Measurements from ENCODE around the gene CNTNAP5.

Gene CNTNAP5

GRCh38 chr2:124586835-124587234, 561.7 kb downstream of the CNTNAP5 start:
- no peak for DNase-seq
- Mint-ChIP-seq H3K27ac (no peak overlapping the region), H3K36me3 (ENCODE audit: low read depth) (no peaks in the 10 kb centered on the region), H3K27me3 (no peaks in the 10 kb centered on the region), H3K9me3 (peaks cover 11% of the 10 kb centered on the region), H3K4me3 (no peak overlapping the region), H3K4me1 (no peaks in the 10 kb centered on the region)
- no peak for ATAC-seq

DNA sequence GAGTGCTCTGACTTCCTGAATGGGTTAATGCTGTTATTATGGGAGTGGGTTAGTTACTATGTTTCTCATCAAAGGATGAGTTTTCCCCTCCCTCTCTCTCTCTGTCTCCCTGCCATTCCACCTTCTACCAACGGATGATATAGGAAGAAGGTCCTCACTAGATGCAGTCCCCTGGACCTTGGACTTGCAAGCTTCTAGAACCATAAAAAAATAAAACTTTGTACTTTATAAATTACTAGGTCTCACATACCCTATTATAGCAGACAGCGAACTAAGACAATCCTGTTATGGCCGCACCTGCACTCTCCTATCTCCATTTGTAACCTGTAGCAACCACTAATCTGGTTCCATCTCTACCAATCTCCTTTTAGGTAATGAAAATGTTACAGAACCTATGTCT, 564.9 kb downstream of the CNTNAP5 start:
- no peak overlapping the region for H3K27ac Mint-ChIP-seq
- H3K36me3 Mint-ChIP-seq (ENCODE audit: low read depth) = no peaks in the 10 kb centered on the region
- ATAC-seq (no peak), DNase-seq (no peak)
- peaks cover 11% of the 10 kb centered on the region for H3K9me3 Mint-ChIP-seq
- H3K27me3 Mint-ChIP-seq = no peaks in the 10 kb centered on the region
- H3K4me3 Mint-ChIP-seq = no peak overlapping the region
- H3K4me1 Mint-ChIP-seq = no peaks in the 10 kb centered on the region

- ATAC-seq (no peak), DNase-seq (no peak)
- Mint-ChIP-seq H3K9me3 (peaks cover 17% of the 10 kb centered on the region), H3K4me3 (no peak overlapping the region), H3K4me1 (no peaks in the 10 kb centered on the region), H3K27me3 (no peaks in the 10 kb centered on the region), H3K36me3 (ENCODE audit: low read depth) (no peaks in the 10 kb centered on the region), H3K27ac (no peak overlapping the region)
Measured at GRCh38 chr2:124602759-124603158, 577.7 kb downstream of the CNTNAP5 start.

- DNase-seq = no peak
- Mint-ChIP-seq H3K9me3 (peaks cover 12% of the 10 kb centered on the region), H3K4me3 (no peak overlapping the region), H3K36me3 (ENCODE audit: low read depth) (no peaks in the 10 kb centered on the region), H3K27ac (no peak overlapping the region), H3K27me3 (no peaks in the 10 kb centered on the region), H3K4me1 (no peaks in the 10 kb centered on the region)
- no peak for ATAC-seq
Measured at GRCh38 chr2:124604940-124605339, 579.9 kb downstream of the CNTNAP5 start.

DNA sequence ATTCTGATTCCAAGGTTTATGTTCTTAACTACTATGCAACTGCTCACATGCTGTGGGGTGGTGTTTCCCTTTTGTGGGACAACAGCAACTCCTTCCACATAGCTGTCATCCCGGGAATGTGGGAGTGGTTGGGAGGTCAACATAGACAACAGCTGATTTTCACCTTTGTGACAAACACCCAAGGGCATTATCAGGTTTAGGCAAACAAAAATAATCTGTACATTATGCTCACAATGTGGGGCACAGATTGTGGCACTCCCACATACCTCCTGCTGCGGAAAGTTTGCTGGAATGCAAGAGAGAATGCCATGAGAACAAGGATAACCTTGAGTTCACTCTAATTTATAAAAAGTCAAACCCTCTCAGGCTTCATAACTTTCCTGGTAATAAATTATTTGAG, 582.6 kb downstream of the CNTNAP5 start:
- no peak for DNase-seq
- Mint-ChIP-seq H3K4me1 (no peaks in the 10 kb centered on the region), H3K27me3 (no peaks in the 10 kb centered on the region), H3K4me3 (no peak overlapping the region), H3K9me3 (peaks cover 8% of the 10 kb centered on the region), H3K27ac (no peak overlapping the region), H3K36me3 (ENCODE audit: low read depth) (no peaks in the 10 kb centered on the region)
- no peak for ATAC-seq

- peaks cover 3% of the 10 kb centered on the region for H3K9me3 Mint-ChIP-seq
- no peak for ATAC-seq
- H3K27me3 Mint-ChIP-seq = no peaks in the 10 kb centered on the region
- no peak overlapping the region for H3K4me3 Mint-ChIP-seq
- H3K36me3 Mint-ChIP-seq (ENCODE audit: low read depth) = no peaks in the 10 kb centered on the region
- no peak for DNase-seq
- no peak overlapping the region for H3K27ac Mint-ChIP-seq
- no peaks in the 10 kb centered on the region for H3K4me1 Mint-ChIP-seq
Measured at GRCh38 chr2:124609667-124610066, 584.6 kb downstream of the CNTNAP5 start.

DNA sequence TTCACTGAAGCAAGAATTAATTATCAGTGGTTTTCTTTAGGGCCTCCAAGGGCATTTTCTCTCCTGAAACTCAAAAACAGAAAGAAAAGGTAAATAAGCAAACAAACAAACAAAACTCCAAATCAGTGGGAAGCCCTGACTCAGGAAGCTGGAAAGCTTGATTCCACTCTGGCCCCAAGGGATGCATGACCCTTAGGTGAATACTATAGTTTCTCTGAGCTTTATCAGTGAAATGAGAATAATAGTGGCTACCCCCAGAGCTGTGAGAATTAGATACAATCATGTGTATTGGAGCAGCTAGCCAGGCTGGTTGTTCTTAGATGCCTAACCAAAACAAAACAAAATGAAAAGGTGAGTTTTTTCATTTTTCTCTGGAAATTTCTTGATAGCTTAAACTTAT, 585.1 kb downstream of the CNTNAP5 start:
- no peak for DNase-seq
- no peaks in the 10 kb centered on the region for H3K4me1 Mint-ChIP-seq
- no peak for ATAC-seq

DNA sequence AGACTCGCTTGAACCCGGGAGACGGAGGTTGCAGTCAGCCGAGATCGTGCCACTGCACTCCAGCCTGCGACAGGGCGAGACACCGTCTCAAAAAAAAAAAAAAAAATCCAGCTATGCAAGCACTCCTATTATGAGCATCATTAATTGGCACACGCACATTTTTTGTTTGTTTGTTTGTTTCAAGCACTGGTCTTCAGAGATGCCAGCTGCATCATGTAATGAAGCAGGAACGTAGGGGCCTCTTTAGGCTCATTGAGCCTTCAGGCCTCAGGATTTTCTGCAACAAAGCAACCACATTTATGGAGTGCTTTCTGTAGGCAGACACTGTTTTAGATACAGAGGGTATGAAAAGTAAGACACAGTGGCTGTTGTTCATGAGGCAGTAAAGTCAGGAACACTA, 585.8 kb downstream of the CNTNAP5 start:
- ATAC-seq (no peak), DNase-seq (no peak)
- Mint-ChIP-seq H3K4me1 (no peaks in the 10 kb centered on the region), H3K36me3 (ENCODE audit: low read depth) (no peaks in the 10 kb centered on the region), H3K4me3 (no peak overlapping the region), H3K27ac (no peak overlapping the region), H3K27me3 (no peaks in the 10 kb centered on the region), H3K9me3 (peaks cover 2% of the 10 kb centered on the region)

More for the DNA sequence above, 585.1 kb downstream of the CNTNAP5 start:
- no peak overlapping the region for H3K27ac Mint-ChIP-seq
- H3K27me3 Mint-ChIP-seq = no peaks in the 10 kb centered on the region
- H3K9me3 Mint-ChIP-seq = peaks cover 3% of the 10 kb centered on the region
- no peaks in the 10 kb centered on the region for H3K36me3 Mint-ChIP-seq (ENCODE audit: low read depth)
- no peak overlapping the region for H3K4me3 Mint-ChIP-seq

- DNase-seq (no peak), ATAC-seq (no peak)
- Mint-ChIP-seq H3K4me1 (no peaks in the 10 kb centered on the region), H3K4me3 (no peak overlapping the region), H3K9me3 (peaks cover 8% of the 10 kb centered on the region), H3K36me3 (ENCODE audit: low read depth) (no peaks in the 10 kb centered on the region), H3K27ac (no peak overlapping the region), H3K27me3 (no peaks in the 10 kb centered on the region)
Measured at GRCh38 chr2:124623560-124623959, 598.5 kb downstream of the CNTNAP5 start.

GRCh38 chr2:124625561-124625960, 600.5 kb downstream of the CNTNAP5 start:
- Mint-ChIP-seq H3K36me3 (ENCODE audit: low read depth) (no peaks in the 10 kb centered on the region), H3K27me3 (no peaks in the 10 kb centered on the region), H3K4me1 (no peaks in the 10 kb centered on the region), H3K9me3 (peaks cover 8% of the 10 kb centered on the region), H3K27ac (no peak overlapping the region), H3K4me3 (no peak overlapping the region)
- no peak for DNase-seq
- no peak for ATAC-seq

DNA sequence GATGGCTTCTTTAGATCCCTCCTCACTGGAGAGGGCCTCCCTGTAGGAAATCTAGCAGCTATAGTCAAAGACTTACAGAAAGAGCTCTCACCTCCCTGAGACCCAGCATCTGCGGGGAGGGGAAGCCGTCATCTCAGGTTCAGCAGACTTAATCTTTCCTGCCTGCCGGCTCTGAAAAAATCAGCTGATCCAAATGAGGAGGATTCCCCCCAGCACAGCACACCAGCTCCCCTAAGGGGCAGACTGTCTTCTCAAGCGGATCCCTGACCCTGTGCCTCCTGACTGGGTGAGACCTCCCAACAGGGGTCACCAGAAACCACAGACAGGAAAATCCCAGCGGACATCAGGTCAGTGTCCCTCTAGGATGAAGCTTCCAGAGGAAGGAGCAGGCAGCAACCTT, 601.9 kb downstream of the CNTNAP5 start:
- Mint-ChIP-seq H3K27me3 (no peaks in the 10 kb centered on the region), H3K9me3 (peaks cover 11% of the 10 kb centered on the region), H3K36me3 (ENCODE audit: low read depth) (no peaks in the 10 kb centered on the region), H3K4me1 (no peaks in the 10 kb centered on the region), H3K27ac (no peak overlapping the region), H3K4me3 (no peak overlapping the region)
- DNase-seq (no peak), ATAC-seq (no peak)

DNA sequence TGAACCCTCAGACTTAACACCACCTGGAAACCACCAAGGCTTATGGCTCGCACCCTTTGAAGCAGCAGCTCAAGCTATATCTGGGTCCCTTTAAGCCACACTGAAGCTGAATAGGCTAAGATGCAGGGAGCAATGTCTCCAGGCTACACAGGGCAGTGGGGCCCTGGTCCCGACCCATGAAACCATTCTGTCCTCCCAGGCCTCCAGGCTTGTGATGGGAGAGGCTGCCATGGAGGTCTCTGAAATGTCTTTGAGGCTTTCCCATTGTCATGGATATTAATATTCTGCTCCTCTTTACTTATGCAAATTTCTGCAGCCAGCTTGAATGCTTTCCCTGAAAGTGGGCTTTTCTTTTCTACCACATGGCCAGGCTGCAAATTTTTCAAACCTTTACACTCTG, 608.7 kb downstream of the CNTNAP5 start:
- peaks cover 9% of the 10 kb centered on the region for H3K9me3 Mint-ChIP-seq
- H3K4me3 Mint-ChIP-seq = no peak overlapping the region
- H3K36me3 Mint-ChIP-seq (ENCODE audit: low read depth) = no peaks in the 10 kb centered on the region
- no peaks in the 10 kb centered on the region for H3K27me3 Mint-ChIP-seq
- ATAC-seq (no peak), DNase-seq (no peak)
- H3K4me1 Mint-ChIP-seq = no peaks in the 10 kb centered on the region
- no peak overlapping the region for H3K27ac Mint-ChIP-seq

GRCh38 chr2:124639524-124639923, 614.4 kb downstream of the CNTNAP5 start:
- peaks cover 12% of the 10 kb centered on the region for H3K9me3 Mint-ChIP-seq
- H3K27ac Mint-ChIP-seq = no peak overlapping the region
- no peak for ATAC-seq
- H3K36me3 Mint-ChIP-seq (ENCODE audit: low read depth) = no peaks in the 10 kb centered on the region
- no peak for DNase-seq
- no peaks in the 10 kb centered on the region for H3K4me1 Mint-ChIP-seq
- no peak overlapping the region for H3K4me3 Mint-ChIP-seq
- no peaks in the 10 kb centered on the region for H3K27me3 Mint-ChIP-seq

- Mint-ChIP-seq H3K36me3 (ENCODE audit: low read depth) (no peaks in the 10 kb centered on the region), H3K27me3 (no peaks in the 10 kb centered on the region), H3K4me3 (no peak overlapping the region), H3K9me3 (peaks cover 7% of the 10 kb centered on the region), H3K4me1 (no peaks in the 10 kb centered on the region), H3K27ac (no peak overlapping the region)
- ATAC-seq (no peak), DNase-seq (no peak)
Measured at GRCh38 chr2:124640221-124640750, 615.2 kb downstream of the CNTNAP5 start.

GRCh38 chr2:124646166-124646815, 621.2 kb downstream of the CNTNAP5 start:
- Mint-ChIP-seq H3K4me1 (no peaks in the 10 kb centered on the region), H3K27me3 (no peaks in the 10 kb centered on the region), H3K4me3 (no peak overlapping the region), H3K36me3 (ENCODE audit: low read depth) (no peaks in the 10 kb centered on the region), H3K9me3 (peaks cover 4% of the 10 kb centered on the region), H3K27ac (no peak overlapping the region)
- no peak for DNase-seq
- no peak for ATAC-seq

- Mint-ChIP-seq H3K4me3 (no peak overlapping the region), H3K36me3 (ENCODE audit: low read depth) (no peaks in the 10 kb centered on the region), H3K27me3 (no peaks in the 10 kb centered on the region), H3K4me1 (no peaks in the 10 kb centered on the region), H3K27ac (no peak overlapping the region), H3K9me3 (peaks cover 4% of the 10 kb centered on the region)
- ATAC-seq (no peak), DNase-seq (no peak)
Measured at GRCh38 chr2:124647245-124647644, 622.2 kb downstream of the CNTNAP5 start.

Data from activated naive CD8-positive, alpha-beta T cell treated with anti-CD3 and anti-CD28 coated beads, Interleukin-2, amount 50 U/mL, for 24 hours (primary cell).